Measurements from ENCODE around the gene JAG2.

Gene JAG2

GRCh38 chr14:105132921-105133654 is 35.5 kb downstream of the JAG2 start:
- Mint-ChIP-seq H3K36me3 (ENCODE audit: low read depth) (no peaks in the 10 kb centered on the region), H3K27ac (no peak overlapping the region), H3K27me3 (ENCODE audit: low read depth) (peaks cover 17% of the 10 kb centered on the region), H3K4me3 (no peak overlapping the region), H3K9me3 (peaks cover 13% of the 10 kb centered on the region), H3K4me1 (no peaks in the 10 kb centered on the region)
- no peak for TF ChIP-seq CTCF (IDR thresholded peaks at IDR 0.05; ENCODE audit: unreplicated experiment in 3 of 3)

GRCh38 chr14:105131241-105131640 is 37.3 kb downstream of the JAG2 start:
- Mint-ChIP-seq H3K36me3 (ENCODE audit: low read depth) (no peaks in the 10 kb centered on the region), H3K9me3 (peaks cover 17% of the 10 kb centered on the region), H3K4me1 (no peaks in the 10 kb centered on the region), H3K27ac (no peak overlapping the region), H3K4me3 (no peak overlapping the region), H3K27me3 (ENCODE audit: low read depth) (peaks cover 22% of the 10 kb centered on the region)
- no peak for TF ChIP-seq CTCF (IDR thresholded peaks at IDR 0.05; ENCODE audit: unreplicated experiment in 3 of 3)

- Mint-ChIP-seq H3K4me1 (no peaks in the 10 kb centered on the region), H3K27ac (no peak overlapping the region), H3K4me3 (no peak overlapping the region), H3K9me3 (peaks cover 18% of the 10 kb centered on the region), H3K27me3 (ENCODE audit: low read depth) (peaks cover 35% of the 10 kb centered on the region), H3K36me3 (ENCODE audit: low read depth) (no peaks in the 10 kb centered on the region)
- no peak for TF ChIP-seq CTCF (IDR thresholded peaks at IDR 0.05; ENCODE audit: unreplicated experiment in 3 of 3)
These were observed 40.5 kb downstream of the JAG2 start for GRCh38 chr14:105128059-105128458.

- no peaks in the 10 kb centered on the region for H3K4me1 Mint-ChIP-seq
- peaks cover 18% of the 10 kb centered on the region for H3K9me3 Mint-ChIP-seq
- H3K4me3 Mint-ChIP-seq: no peak overlapping the region
- no peak for TF ChIP-seq CTCF (IDR thresholded peaks at IDR 0.05; ENCODE audit: unreplicated experiment in 3 of 3)
- H3K27ac Mint-ChIP-seq: no peak overlapping the region
- H3K36me3 Mint-ChIP-seq (ENCODE audit: low read depth): no peaks in the 10 kb centered on the region
- peaks cover 39% of the 10 kb centered on the region for H3K27me3 Mint-ChIP-seq (ENCODE audit: low read depth)
These were observed 41.6 kb downstream of the JAG2 start for GRCh38 chr14:105126981-105127329.

GRCh38 chr14:105126126-105126980 is 42.2 kb downstream of the JAG2 start:
- no peak for TF ChIP-seq CTCF (IDR thresholded peaks at IDR 0.05; ENCODE audit: unreplicated experiment in 3 of 3)
- Mint-ChIP-seq H3K4me3 (no peak overlapping the region), H3K27me3 (ENCODE audit: low read depth) (peaks cover 39% of the 10 kb centered on the region), H3K36me3 (ENCODE audit: low read depth) (no peaks in the 10 kb centered on the region), H3K27ac (no peak overlapping the region), H3K9me3 (peaks cover 21% of the 10 kb centered on the region), H3K4me1 (no peaks in the 10 kb centered on the region)

Data from nephron (organoid).